Activated naive CD4-positive, alpha-beta T cell treated with anti-CD3 and anti-CD28 coated beads, Interleukin-2, amount 10 ng/mL, durations not matched to agents 7 days and 5 days (primary cell): ENCODE results near the gene DRC3.

Source experiments
- CTCF ChIA-PET: fragments of 350-600 bp; sonication (Branson Sonifier 250); formaldehyde crosslinking; loops from one replicate; lab custom pipeline; 2021; ENCODE audit warnings: antibody characterized with exemption; lab: Charles Lee
- DNase-seq: peaks from one replicate; pipeline ENCODE4 v3.0.0-alpha.2; 2020
- H3K27ac Mint-ChIP-seq: one replicate; pipeline ENCODE4 v1.8.0; 2021; ENCODE audit warnings: mild to moderate bottlenecking, moderate library complexity, mixed read lengths
- H3K27me3 Mint-ChIP-seq: one replicate; pipeline ENCODE4 v1.8.0; 2021; ENCODE audit warnings: mild to moderate bottlenecking, mixed read lengths
- H3K36me3 Mint-ChIP-seq: one replicate; pipeline ENCODE4 v1.8.0; 2021; ENCODE audit warnings: mixed read lengths
- H3K4me1 Mint-ChIP-seq: one replicate; pipeline ENCODE4 v1.8.0; 2021; ENCODE audit warnings: mixed read lengths
- H3K4me3 Mint-ChIP-seq: one replicate; pipeline ENCODE4 v1.8.0; 2021; ENCODE audit warnings: mild to moderate bottlenecking, moderate library complexity, mixed read lengths
- H3K9me3 Mint-ChIP-seq: one replicate; pipeline ENCODE4 v1.8.0; 2021; ENCODE audit warnings: mixed read lengths

The DRC3 gene

DNA sequence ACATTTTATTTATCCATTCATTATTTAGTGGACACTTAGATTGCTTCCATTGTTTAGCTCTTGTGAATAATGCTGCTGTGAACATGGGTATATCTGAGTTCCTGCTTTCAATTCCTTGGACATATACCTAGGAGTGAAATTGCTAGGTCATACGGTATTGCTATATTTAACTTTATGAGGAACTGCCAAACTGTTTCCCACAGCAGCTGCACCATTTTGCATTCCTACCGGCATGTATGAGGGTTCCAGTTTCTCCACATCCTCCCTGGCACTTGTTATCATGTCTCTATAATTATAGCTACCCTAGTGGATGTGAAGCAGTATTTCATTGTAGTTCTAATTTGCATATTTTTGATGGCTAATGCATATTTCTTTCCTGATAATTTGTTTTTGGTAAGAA, 91.4 kb downstream of the DRC3 start:
- no peak for DNase-seq
- H3K4me1 Mint-ChIP-seq = no peaks in the 10 kb centered on the region
- no peak overlapping the region for H3K4me3 Mint-ChIP-seq
- H3K27me3 Mint-ChIP-seq = no peaks in the 10 kb centered on the region
- H3K36me3 Mint-ChIP-seq = peaks cover 23% of the 10 kb centered on the region
- CTCF ChIA-PET = interaction anchor here (1.2 kb wide), 1 partner anchor 193 kb away, joined by 3 read pairs; no protein-coding TSS in a partner anchor
- H3K27ac Mint-ChIP-seq = no peak overlapping the region
- no peaks in the 10 kb centered on the region for H3K9me3 Mint-ChIP-seq

DNA sequence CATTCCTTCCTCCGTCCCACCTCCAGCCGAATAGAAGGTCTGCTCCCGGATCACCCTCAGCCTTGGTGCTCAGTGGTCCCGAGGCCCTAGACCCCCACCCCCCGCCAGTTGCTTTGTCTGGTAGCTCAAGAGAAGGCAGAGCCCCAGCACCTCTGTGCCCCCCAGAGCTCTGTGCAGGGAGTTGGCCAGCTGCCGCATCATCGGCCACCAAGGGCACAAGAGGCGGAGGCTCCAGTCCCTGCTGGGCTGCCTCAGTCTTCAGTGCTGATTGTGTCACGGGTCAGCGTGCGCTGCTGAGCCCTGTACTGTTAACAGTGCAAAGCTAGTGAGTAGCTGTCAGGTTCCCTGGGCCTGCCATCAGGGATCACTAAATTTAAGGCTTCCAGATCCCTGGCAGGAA, 92.9 kb downstream of the DRC3 start:
- Mint-ChIP-seq H3K27me3 (peaks cover 6% of the 10 kb centered on the region), H3K4me3 (no peak overlapping the region), H3K27ac (no peak overlapping the region), H3K9me3 (no peaks in the 10 kb centered on the region), H3K4me1 (no peaks in the 10 kb centered on the region), H3K36me3 (peaks cover 17% of the 10 kb centered on the region)
- no peak for DNase-seq
- CTCF ChIA-PET = no interaction called here
